Neural cell (in vitro differentiated cells): ENCODE data around the gene KYNU. TPM values are rescaled to one million over a fixed set of nuclear protein-coding genes. Genes with fewer than 3 reads are reported as not detected.

Experiments used
- H2AFZ ChIP-seq: fragments of 200-600, 300-800 bp; sonication (generic), shearing (Covaris generic); 2 replicates; pipeline ENCODE4 v1.6.0; 2014; ENCODE audit warnings: low read depth, mild to moderate bottlenecking, antibody characterized with exemption, low read length, moderate library complexity
- H3F3A ChIP-seq: fragments of 200-600 bp; shearing (Covaris generic); 2 replicates; pipeline ENCODE4 v1.6.1; 2016; ENCODE audit warnings: mild to moderate bottlenecking, moderate library complexity, mixed read lengths, antibody characterized with exemption, low read length; ENCODE audit not compliant: insufficient read depth, poor library complexity, severe bottlenecking
- H3K27ac ChIP-seq: fragments of 200-600, 300-800 bp; sonication (generic), shearing (Covaris generic); 2 replicates; pipeline ENCODE4 v1.5.1; 2014; ENCODE audit warnings: mild to moderate bottlenecking, low read length, moderate library complexity
- H3K27me3 ChIP-seq: fragments of 300-800, 200-600 bp; sonication (generic), shearing (Covaris generic); 2 replicates; pipeline ENCODE4 v1.6.0; 2014; ENCODE audit warnings: mild to moderate bottlenecking, low read depth, low read length, moderate library complexity; ENCODE audit not compliant: insufficient read depth
- H3K36me3 ChIP-seq: fragments of 300-800, 200-600 bp; sonication (generic), shearing (Covaris generic); 2 replicates; pipeline ENCODE4 v1.5.1; 2014; ENCODE audit warnings: mild to moderate bottlenecking, antibody characterized with exemption, low read length, moderate library complexity; ENCODE audit not compliant: insufficient read depth
- H3K4me2 ChIP-seq: fragments of 300-800, 200-600 bp; sonication (generic), shearing (Covaris generic); 2 replicates; pipeline ENCODE4 v1.6.0; 2014; ENCODE audit warnings: mild to moderate bottlenecking, low read length
- H3K4me3 ChIP-seq: fragments of 300-800, 200-600 bp; sonication (generic), shearing (Covaris generic); 2 replicates; pipeline ENCODE4 v1.5.1; 2014; ENCODE audit warnings: mild to moderate bottlenecking, low read length, moderate library complexity
- H3K79me2 ChIP-seq: fragments of 200-600 bp; shearing (Covaris generic); replicated peaks from 2 replicates; pipeline ENCODE4 v1.6.0; 2014; ENCODE audit warnings: mild to moderate bottlenecking, low read length, moderate library complexity; ENCODE audit not compliant: insufficient read depth
- H3K9ac ChIP-seq: fragments of 300-800, 200-600 bp; sonication (generic), shearing (Covaris generic); 2 replicates; pipeline ENCODE4 v1.6.1; 2016; ENCODE audit warnings: mild to moderate bottlenecking, low read length, mixed read lengths
- H3K9me2 ChIP-seq: fragments of 200-600 bp; shearing (Covaris generic); 2 replicates; pipeline ENCODE4 v1.6.1; 2016; ENCODE audit warnings: mild to moderate bottlenecking, low read length, mixed read lengths; ENCODE audit not compliant: insufficient read depth
- H3K9me3 ChIP-seq: fragments of 200-600, 300-800 bp; sonication (generic), shearing (Covaris generic); 2 replicates; pipeline ENCODE4 v1.6.1; 2016; ENCODE audit warnings: mild to moderate bottlenecking, mixed run types, low read length, moderate library complexity, mixed read lengths
- H4K20me1 ChIP-seq: fragments of 200-600 bp; shearing (Covaris generic); 2 replicates; pipeline ENCODE4 v1.6.1; 2016; ENCODE audit warnings: mild to moderate bottlenecking, mixed run types; ENCODE audit not compliant: insufficient read depth
- CTCF ChIP-seq: fragments of 450-650 bp; IDR thresholded peaks from 2 replicates; pipeline ENCODE4 v1.5.1; 2014; ENCODE audit warnings: antibody characterized with exemption, mild to moderate bottlenecking, moderate library complexity; ENCODE audit not compliant: poor library complexity, severe bottlenecking
- EP300 ChIP-seq: fragments of 450-650 bp; conservative IDR thresholded peaks from 2 replicates; pipeline ENCODE4 v1.6.1; 2014; ENCODE audit warnings: antibody characterized with exemption, mild to moderate bottlenecking, moderate library complexity; ENCODE audit not compliant: poor library complexity, severe bottlenecking
- EZH2 ChIP-seq: fragments of 200-600, 300-800 bp; shearing (Covaris generic), sonication (generic); IDR thresholded peaks from 2 replicates; pipeline ENCODE4 v1.6.1; 2014; ENCODE audit warnings: antibody characterized with exemption, low read length, borderline replicate concordance, mild to moderate bottlenecking; ENCODE audit not compliant: insufficient read depth, poor library complexity, severe bottlenecking
- MXI1 ChIP-seq: fragments of 450-650 bp; conservative IDR thresholded peaks from 2 replicates; pipeline ENCODE4 v1.6.1; 2014; ENCODE audit warnings: antibody characterized with exemption, mild to moderate bottlenecking; ENCODE audit not compliant: poor library complexity, severe bottlenecking
- POLR2AphosphoS5 ChIP-seq: IDR thresholded peaks from 2 replicates; pipeline ENCODE4 v1.6.1; 2012
- RAD21 ChIP-seq: fragments of 450-650 bp; conservative IDR thresholded peaks from 2 replicates; pipeline ENCODE4 v1.6.1; 2014; ENCODE audit warnings: antibody characterized with exemption, mild to moderate bottlenecking, moderate library complexity
- REST ChIP-seq: IDR thresholded peaks from 2 replicates; pipeline ENCODE4 v1.6.1; 2012; ENCODE audit warnings: borderline replicate concordance
- SMC3 ChIP-seq: fragments of 450-650 bp; conservative IDR thresholded peaks from 2 replicates; pipeline ENCODE4 v1.6.1; 2014; ENCODE audit warnings: antibody characterized with exemption, mild to moderate bottlenecking, moderate library complexity; ENCODE audit not compliant: poor library complexity
- TAF1 ChIP-seq: IDR thresholded peaks from 2 replicates; pipeline ENCODE4 v1.6.1; 2012; ENCODE audit warnings: low read depth
- polyA plus RNA-seq: library from polyadenylated mRNA; depleted of rRNA; stranded (reverse); fragments of >200 nt; gene quantifications from 2 replicates; pipeline ENCODE4 v1.2.3, GENCODE V29; 2014

The KYNU gene
- polyA plus RNA-seq, 1 donor from 2014 or later: 0.25 TPM

- no peak overlapping the region for H3K4me3 ChIP-seq
- H3K9me2 ChIP-seq: no peaks in the 10 kb centered on the region
- no peaks in the 10 kb centered on the region for H3K36me3 ChIP-seq
- no peak overlapping the region for H3K4me2 ChIP-seq
- H2AFZ ChIP-seq: no peak overlapping the region
- no peak overlapping the region for H3K9ac ChIP-seq
- no peak overlapping the region for H3K27ac ChIP-seq
- H3K79me2 ChIP-seq: no peaks in the 10 kb centered on the region
- H3K27me3 ChIP-seq: no peaks in the 10 kb centered on the region
- no peaks in the 10 kb centered on the region for H3K9me3 ChIP-seq
- H4K20me1 ChIP-seq: no peaks in the 10 kb centered on the region
- H3F3A ChIP-seq: no peaks in the 10 kb centered on the region
- no peak for TF ChIP-seq MXI1
- TF ChIP-seq POLR2AphosphoS5: no peak
- no peak for TF ChIP-seq EP300
- no peak for TF ChIP-seq TAF1
- TF ChIP-seq RAD21: no peak
- TF ChIP-seq CTCF: no peak
- no peak for TF ChIP-seq REST
- no peak for TF ChIP-seq SMC3
- no peak for TF ChIP-seq EZH2
Measured at GRCh38 chr2:142920571-142920970, 43.1 kb downstream of the KYNU start.

- Histone ChIP-seq H3K79me2 (no peaks in the 10 kb centered on the region), H3K27ac (no peak overlapping the region), H2AFZ (no peak overlapping the region), H3K4me2 (no peak overlapping the region), H3K4me3 (no peak overlapping the region), H3K36me3 (no peaks in the 10 kb centered on the region), H3K9me3 (no peaks in the 10 kb centered on the region), H3F3A (no peaks in the 10 kb centered on the region), H3K9me2 (no peaks in the 10 kb centered on the region), H3K9ac (no peak overlapping the region), H3K27me3 (no peaks in the 10 kb centered on the region), H4K20me1 (no peaks in the 10 kb centered on the region)
- TF ChIP-seq TAF1 (no peak), REST (no peak), MXI1 (no peak)
Measured at GRCh38 chr2:142926445-142926844, 49.0 kb downstream of the KYNU start.
